ENCODE measurements around the gene SLC4A5.
A peak's percentile ranks its signal among the peaks of the same experiment; 100 is the strongest.

SLC4A5 gene

DNA sequence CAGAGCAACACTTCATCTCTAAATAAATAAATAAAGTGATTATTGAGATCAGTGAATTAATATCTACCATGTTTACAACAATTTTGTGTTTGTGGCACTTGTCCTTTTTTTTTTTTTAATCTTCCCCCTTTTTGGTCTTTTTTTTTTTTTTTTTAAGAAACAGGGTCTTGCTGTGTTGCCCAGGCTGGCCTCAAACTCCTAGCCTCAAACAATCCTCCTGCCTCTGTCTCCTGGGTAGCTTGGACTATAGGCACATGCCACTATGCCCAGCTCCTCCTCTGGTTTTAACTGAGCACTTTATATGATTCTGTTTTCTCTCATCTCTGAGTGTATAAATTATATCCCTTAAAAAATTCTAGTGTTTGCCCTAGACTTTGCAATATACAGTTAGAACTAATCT lies 30.3 kb downstream of the SLC4A5 start:
- no peak for DNase-seq (ENCODE audit: low spot score)

DNA sequence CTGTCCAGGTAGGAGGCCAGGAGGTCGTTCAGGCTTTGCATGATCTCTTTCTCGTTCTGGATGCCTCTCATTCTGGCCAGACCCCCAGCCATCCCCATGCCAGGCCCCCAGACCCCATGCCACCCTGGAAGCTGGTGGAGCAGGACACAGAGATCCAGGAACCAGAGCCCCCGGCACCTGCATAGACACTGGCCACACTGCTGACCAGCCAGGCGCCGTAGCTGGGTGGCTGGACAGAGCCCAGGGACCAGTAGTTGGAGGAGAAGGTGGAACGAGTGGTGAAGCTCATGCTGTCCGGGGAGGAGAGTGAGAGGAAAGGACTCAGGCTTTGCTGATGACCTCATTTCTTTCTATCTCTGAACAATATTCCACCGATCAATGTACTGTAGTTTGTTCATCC lies 35.5 kb downstream of the SLC4A5 start:
- DNase-seq (ENCODE audit: low spot score), result no peak

DNA sequence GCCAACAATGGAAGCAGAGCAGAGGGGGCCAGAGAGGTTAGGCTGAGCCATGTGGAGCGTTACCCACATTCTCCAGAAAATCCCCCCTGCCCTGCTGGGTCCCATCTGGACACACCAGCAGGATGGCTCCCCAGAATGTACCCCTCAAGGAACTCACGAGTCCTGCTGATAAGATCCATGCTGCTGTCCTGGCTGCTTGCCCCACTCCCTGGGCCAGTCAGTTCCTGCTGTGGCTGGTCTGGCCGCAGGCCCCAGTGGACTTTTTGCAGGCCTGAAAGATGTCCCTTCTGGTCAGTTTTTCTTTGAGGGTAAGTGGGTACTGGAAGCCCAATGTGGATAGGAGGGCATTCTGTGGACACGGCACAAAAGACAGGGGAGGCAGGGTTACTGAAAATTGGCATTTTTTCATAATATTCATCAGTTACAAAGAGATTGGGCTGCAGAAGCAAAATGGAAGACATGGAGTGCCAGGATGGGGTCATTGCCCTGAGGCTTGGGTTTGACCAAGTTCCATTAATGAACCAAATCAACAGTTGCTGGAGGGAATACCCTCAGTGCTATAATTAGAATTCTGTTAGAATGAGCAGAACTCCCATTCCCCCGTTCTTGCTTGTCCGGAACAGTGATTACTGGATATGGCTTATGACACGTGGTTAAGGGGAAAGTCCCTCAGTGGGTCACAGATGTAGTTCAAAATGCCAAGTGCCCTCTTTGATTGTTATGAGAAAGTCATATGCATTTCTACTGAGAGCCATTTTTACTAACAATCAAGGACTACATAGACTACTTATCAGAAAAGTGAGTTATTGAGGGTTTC lies 38.7 kb downstream of the SLC4A5 start:
- DNase-seq (ENCODE audit: low spot score), result no peak

DNA sequence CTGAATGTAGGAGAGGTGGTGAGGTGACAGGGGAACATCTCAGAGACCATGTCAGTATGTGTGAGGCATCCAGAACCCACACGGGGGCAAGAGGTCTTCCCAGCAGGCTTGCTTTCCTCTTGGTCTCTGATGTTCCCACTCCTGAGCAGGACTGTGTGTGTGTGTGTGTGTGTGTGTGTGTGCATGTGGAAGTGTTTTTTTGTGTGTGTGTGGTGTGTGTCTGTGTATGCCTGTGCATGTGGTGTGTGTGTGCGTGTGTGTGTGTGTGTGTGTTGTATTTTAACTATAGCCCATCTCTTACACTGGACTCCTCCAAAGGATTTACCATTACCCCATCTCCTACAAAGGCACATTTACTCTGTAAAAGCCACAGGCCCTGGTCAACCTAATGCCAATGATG lies 40.4 kb downstream of the SLC4A5 start:
- DNase-seq (ENCODE audit: low spot score), result no peak

DNA sequence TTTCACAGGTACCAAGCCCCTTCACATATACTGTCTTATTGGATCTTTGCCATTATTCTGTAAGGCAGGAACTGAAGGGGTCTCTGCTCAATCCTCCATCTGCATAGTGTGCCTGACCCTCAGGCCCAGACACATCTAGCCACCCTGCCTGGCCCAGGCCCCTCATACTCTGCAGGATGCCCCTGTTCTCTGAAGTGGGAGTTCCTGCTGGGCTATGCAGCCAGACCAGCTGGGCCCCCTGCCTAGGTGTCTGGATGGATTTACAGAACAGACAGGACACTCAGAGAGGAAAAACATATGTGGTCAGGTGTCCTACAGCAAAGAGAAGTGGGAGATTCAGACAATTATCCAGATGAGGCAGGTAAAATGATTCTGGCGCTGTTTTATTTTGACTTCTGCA lies 42.0 kb downstream of the SLC4A5 start:
- DNase-seq (ENCODE audit: low spot score), result no peak

DNA sequence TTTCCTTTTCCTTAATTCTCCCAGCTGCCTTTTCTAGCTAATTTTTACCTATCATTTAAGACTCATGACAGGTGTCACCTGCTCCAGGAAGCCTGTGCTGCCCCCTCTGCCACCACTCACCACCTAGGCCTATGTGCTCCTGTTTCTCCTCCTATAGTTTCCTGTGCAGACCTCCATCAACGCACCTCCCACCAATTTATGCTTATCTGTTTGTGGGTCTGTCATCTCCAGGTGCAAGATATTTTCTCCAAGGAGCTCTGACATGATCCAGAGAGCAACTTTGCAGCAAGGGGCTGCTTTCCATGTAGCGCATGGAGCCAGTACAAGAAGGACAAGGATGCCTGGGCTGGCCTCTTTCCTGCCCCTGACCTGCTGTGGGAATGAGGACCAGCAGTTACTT lies 42.7 kb downstream of the SLC4A5 start:
- DNase-seq (ENCODE audit: low spot score), result no peak

DNA sequence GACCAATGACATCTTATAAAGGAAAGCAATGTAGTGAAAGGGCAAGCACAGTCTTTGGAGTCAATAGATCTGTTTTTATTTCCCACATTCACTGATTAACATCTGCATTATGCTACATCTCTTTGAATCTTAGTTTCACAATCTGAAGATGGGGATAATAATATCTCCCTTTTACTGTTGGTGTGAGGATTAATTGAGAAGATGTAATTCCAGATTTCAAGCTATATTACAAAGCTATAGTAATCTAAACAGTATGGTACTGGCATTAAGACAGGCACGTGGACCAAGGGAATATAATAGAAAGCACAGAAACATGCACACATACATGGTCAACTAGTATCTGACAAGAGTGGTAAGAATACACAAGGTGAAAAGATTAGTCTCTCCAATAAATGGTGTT lies 45.3 kb downstream of the SLC4A5 start:
- DNase-seq (ENCODE audit: low spot score), result no peak

DNA sequence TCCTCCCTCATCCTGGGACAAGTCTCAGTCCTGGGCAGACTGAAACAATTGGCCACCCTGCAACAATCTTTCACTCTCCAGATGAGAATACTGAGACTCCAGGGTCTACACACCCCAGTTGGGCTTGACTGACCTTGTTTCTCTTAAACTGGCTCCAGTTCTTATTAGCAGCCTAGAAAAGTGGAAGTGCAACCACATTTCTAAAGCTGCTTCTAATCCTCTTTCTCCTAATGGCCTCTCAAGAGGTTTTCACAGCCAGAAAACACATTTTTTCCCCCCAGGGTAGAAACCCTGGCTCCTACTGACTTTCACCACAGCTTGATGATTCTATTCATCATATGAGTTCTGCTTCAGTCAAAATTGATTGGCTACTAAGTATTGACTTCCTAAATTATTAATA lies 45.8 kb downstream of the SLC4A5 start:
- no peak for DNase-seq (ENCODE audit: low spot score)

DNA sequence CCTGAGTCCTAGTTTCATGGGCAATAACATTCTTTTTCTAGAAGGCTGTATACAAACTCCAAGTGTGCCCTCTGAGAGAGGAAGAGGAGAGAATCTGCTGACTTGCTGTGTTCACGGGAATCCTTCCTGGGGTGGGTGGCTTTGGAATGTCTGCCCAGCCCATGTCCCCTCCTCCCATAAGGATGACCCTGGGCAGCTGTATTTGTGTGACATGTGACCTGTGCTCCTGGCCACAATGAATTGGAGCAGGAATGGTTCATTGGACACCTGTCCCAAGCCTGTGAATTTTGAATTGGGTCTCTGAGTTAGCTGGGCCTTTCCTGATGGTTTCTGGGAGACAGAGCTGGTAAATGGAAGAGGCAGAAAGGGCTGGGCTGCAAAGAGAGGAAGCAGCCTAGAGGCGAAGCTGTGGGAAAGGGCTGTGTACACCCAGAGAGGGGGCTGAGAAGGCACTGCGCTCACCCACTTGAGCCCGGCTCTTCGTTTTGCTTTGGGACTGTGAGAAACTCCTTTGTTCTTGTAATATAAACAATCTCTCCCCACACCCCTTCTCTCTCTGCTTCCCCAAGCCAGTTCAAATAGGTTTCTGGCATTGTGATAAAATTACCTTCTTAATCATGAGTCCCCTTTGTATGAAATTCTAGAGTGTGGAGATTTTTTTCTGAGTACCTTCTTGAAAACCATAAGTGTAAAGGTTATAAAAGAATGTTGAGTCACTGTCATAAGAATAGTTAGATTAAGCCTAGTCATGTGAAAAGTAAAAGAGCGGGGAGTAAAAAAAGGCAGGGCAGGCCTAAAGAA lies 49.8 kb downstream of the SLC4A5 start:
- no peak for DNase-seq (ENCODE audit: low spot score)

DNA sequence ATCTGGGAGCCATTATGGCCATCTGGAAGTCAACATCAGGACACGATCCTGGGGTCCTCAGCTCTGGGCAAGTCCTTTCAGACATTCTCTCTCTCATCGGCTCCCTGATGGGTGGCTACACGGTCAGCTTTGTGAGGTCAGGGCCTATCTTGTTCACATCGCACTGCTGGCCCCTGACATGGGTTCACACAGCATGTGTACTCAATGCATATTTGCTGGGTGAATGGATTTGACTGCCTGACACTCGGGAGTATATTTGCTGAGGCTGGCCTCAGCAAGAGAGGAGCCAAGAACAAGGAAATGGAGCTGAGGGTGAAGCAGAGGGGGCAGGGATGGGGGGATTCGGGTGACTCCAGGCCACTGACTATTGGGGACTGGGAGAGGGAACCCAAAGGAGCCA lies 50.5 kb downstream of the SLC4A5 start:
- no peak for DNase-seq (ENCODE audit: low spot score)

DNA sequence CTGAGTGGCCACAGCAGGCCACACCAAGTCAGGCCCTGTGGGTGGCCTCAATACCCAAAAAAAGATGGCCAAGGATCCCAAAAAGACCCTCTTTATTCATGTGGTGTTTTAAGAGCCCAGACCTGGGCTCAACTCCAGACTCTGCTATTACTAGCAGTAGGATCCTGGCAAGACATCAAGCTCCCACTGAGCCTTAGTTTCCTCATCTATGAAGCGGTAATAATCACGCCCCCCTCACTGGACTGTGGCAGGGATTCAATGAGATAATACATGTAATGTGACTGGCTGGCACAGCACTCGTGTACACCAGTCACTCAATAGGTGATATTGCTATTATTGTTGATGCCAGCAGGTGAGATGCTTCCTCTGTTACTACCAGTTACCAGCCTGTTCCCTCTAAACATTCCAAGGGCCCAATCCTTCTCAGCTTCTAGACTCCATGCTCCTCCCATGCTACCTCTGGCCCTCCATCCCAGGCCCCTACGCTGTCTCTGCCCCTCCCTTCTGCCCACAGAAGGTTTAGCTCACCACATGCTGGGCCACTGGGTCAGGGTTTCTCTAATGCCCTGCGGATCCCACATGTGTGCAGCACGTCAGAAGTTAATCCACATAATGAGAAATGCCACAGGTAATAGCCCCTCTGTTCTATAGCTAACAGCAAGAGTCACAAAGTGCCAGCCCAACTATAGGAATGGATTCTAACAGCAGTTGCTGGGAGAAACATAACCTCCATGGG lies 51.2 kb downstream of the SLC4A5 start:
- DNase-seq (ENCODE audit: low spot score), result no peak

DNA sequence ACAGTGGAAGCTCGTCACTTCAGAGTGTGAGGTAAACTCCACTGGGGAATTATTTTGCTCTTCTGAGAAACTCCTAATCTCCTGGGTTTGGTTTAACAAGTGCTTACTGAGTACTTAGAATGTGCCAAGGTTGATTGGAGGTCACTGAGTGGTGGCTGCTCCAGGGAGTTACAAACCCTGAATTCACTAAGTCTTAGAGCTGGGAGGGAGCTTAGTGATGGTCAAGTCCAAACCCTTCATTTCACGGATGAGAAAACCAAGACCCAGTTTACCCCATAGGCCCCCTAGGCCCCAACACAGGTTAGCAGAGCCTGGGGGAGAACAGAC lies 52.0 kb downstream of the SLC4A5 start:
- DNase-seq (ENCODE audit: low spot score), result no peak

DNA sequence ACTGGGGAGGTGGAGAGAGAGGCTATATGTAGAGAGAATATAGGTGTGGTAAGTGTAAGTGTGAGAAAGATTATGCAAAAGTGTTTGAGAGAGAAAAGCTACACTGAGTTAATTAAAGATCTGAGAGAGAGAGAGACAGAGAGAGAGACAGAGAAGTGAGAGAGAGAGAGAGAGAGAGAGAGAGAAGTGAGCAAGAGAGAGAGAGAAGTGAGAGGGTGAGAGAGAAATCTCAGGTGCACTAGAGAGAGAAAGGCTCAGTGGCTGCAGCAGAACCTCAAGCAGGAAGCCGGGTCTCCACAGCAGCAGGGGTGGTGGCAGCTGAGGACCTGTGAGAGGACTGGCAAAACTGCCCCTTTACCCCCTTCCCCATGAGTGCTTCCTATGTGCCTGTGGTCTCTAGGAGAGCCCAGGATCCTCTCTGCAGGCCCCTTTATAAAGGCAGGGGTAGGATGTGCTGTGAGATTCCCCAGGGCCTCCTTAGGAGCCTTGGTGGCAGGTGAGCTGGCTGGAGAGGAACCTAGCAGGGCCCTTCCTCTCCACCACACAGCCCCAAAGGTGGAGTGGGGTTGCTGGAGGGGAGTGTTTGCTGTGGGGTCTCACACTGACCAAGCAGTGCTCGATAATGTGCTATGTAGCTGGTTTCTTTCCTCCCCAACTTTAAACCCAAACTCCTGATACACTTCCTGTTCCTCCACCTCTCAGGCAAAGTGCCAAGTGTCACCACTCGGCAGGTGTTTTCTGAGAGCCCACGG lies 52.6 kb downstream of the SLC4A5 start:
- no peak for DNase-seq (ENCODE audit: low spot score)

DNA sequence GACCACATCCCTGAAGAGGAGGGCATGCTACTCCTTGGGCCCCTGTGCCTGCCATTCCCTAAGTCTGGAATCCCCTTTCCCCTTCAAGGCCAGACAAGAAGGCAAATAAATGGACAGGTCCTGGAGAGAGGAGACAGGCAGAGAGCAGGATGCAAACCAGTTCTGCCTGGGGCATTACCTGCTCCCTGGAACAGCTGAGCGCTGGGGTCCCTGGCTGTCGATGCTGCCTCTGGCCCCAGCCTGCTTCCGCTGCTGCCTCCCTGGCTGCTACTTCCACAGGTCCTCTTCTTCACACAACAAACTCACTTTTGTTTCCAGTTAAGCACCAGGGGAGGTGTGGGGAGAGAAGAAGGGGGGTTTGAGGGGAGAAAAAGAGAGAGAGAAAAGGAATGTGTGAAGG lies 53.1 kb downstream of the SLC4A5 start:
- DNase-seq (ENCODE audit: low spot score), result no peak

DNA sequence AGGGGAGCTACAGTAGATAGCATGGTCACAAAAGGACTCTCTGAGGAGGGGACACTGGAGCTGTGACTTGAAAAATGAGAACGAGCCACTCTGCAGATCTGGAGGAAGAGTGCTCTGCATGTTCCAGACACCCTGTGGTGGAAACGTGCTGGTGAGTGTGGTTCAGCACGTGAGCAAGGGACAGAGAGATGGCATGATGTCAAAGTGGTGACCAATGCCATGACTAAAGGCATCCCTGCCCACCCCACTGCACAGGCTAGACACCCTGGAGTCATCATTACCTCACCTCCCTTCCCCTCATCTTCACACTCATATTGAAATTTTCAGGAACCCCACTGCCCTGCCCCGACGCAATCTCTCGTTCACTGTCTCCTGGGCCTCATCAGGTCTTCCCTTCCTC lies 56.5 kb downstream of the SLC4A5 start:
- DNase-seq (ENCODE audit: low spot score), result no peak

DNA sequence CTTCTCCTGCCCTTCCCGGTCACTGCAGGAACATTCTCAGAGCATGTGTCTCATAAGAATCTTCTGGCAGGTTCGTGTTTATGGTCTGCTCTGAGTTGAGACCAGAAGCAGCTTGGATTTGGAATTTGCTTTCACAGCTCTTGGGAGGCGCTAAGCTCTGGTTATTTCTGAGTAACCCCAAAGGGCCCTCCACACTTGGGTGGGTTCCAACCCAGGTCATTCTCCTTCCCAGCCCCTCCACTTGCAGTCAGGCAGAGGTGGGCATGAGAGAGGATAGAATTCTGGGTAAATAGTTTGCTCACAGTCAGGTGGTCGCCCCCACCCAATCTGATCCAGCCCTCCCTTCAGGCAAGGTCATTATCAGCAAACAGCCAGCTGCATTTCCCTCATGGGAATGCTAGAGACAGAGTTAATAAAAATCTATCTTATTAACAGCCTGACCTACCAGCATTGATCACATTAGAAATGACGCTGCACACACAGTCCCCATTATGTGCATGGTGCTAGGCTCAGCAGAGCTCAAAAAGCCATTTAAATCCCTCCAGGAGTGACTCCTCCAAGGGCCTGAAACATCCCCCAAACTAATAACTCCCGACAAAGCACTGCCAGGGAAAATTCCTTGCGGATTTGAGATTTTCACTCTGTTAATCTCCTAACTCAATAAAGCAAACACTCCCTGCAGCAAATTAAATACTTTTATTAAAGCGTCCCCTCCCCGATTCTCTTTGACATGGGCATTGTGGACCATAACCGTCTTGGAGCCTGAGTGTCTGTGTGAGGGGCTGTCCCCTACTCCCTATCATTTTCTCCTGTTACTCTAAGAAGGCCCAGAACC lies 61.9 kb downstream of the SLC4A5 start:
- no peak for DNase-seq (ENCODE audit: low spot score)

DNA sequence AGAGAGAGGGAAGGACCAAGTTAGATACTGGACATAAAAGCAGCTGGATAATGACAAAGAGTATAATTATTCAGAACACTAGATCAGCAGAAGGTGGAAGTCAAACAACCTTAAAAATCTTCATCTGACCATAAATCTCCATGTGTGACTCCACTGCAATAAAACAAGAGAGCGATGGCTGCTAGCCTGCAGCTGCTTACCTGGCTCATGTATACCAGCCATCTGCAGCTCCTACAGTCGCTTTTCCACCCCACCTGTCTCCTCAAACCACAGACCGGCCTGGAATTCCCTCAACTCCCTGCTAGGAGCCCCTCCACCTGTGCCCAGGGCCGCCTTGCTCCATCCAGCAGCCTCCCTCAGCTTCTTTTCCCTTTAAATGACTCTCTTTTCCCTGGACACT lies 64.5 kb downstream of the SLC4A5 start:
- DNase-seq (ENCODE audit: low spot score), result no peak

DNA sequence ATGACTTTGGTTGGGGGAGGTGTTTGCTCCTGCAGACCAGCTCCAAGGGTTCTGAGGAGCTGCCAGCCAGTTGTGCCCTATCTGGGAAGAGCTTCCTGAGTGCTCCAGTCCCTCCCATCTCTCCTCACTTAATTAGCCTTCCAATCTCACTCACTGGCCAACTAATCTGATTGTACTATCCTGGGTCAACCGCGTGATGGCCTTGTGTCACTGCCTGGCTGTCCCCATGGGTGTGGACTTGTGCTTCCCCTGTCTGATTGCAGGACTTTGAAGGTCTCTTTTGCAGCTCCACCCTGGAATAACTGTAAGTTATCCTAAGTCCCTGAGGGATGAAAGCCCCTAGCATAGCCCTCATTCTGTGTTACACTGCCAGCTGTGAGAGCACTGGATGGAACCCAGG lies 65.0 kb downstream of the SLC4A5 start:
- no peak for DNase-seq (ENCODE audit: low spot score)

DNA sequence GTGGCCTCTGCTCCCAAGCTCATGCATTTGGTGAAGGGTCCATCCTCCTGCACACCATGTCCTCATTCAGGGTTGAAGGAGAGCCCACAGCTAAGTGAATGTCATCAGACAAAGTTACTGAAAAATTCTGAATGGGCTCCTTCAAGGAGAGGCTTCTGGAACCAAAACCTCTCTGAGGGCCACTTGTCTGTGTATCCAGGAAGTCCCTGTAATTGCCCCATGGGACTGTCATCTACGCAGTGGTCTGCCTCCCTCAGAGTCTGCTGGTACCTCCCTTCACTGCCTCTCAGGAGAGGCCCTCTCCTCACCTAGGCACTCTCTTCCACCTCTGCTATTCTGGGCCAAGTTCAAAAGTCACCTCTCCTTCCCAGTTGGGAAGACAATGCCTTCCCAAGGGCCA lies 68.0 kb downstream of the SLC4A5 start:
- no peak for DNase-seq (ENCODE audit: low spot score)

DNA sequence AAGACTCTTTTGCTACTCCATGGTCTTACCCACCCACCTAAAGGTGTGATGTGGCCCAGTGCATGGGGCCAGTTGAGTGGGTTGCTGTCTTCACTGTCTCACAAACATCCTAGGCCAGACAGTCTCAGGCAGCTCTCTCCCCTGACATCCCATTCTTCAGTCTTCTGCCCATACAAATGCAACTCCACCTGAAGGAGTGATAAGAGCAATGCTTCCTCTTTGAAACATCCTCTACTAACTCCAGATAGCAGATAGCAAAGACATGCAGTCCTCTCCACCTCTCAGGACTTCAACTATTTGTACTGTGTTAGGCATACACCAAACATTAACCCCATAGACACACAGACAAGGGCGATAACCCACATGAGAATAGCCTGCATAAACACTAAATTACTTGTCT lies 73.5 kb downstream of the SLC4A5 start:
- no peak for DNase-seq (ENCODE audit: low spot score)

DNA sequence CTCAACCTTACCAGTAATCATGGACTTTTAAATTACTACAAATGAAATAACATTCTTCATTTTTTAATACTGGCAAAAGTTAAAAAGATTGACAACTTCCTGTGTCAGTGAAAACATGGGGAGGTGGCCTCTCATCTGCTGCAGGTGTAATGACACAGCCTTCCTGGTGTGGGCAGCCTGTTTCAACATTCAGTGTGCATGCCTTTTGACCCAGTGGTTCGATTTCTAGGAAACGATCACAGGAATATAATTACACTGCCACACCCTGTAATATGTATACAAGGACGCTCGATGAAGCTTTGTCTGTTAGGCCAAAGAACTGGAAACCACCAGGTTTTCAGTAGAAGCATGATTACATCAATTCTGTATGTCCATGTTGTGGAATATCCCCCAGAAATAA lies 76.1 kb downstream of the SLC4A5 start:
- peak; percentile 58 for DNase-seq (ENCODE audit: low spot score)
